Measurements from ENCODE around the gene OGG1. TPM values are rescaled to one million over a fixed set of nuclear protein-coding genes. Genes with fewer than 3 reads are reported as not detected.

Gene OGG1
- total and polyA plus RNA-seq, 10 of the 15 experiments (the other 5 are each of a cell fraction or from before 2014, with no cell fraction given): 4.8 to 38.8 (median 27.2) TPM

- POLR2A ChIA-PET: no interaction called here
- BruUV-seq (replicated peaks): no TSS peak
These were observed 7.7 kb downstream of the OGG1 start for GRCh38 chr3:9757427-9757826.

More at GRCh38 chr3:9757427-9757826, 7.7 kb downstream of the OGG1 start:
- H3K27me3 ChIP-seq (replicated peaks in 1 of 2; ENCODE audit: control insufficient read depth in 2 of 2, insufficient read depth in 2 of 2, low read length in 1 of 2): no peaks in the 10 kb centered on the region
- ATAC-seq: no peak
- RAD21 ChIA-PET (ENCODE audit: unreplicated experiment): no interaction called here
- no peak overlapping the region for H2AFZ ChIP-seq (ENCODE audit: control insufficient read depth, low read depth, low read length)
- TF ChIP-seq RAD51 (IDR thresholded peaks at IDR 0.05) (no peak), MEF2B (IDR thresholded peaks at IDR 0.05; ENCODE audit: partially characterized antibody, poor library complexity, severe bottlenecking) (no peak), POLR2AphosphoS5 (IDR thresholded peaks at IDR 0.05; ENCODE audit: low read length) (no peak), RCOR1 (conservative IDR thresholded peaks at IDR 0.05; ENCODE audit: low read depth, low read length) (no peak), NBN (IDR thresholded peaks at IDR 0.05) (no peak), ETV6 (conservative IDR thresholded peaks at IDR 0.05 in 1 of 2, IDR thresholded peaks at IDR 0.05 in 1 of 2; ENCODE audit: borderline replicate concordance in 1 of 2, low read depth in 1 of 2) (no peak), CREM (IDR thresholded peaks at IDR 0.05; ENCODE audit: low read depth) (no peak), TCF3 (IDR thresholded peaks at IDR 0.05; ENCODE audit: borderline replicate concordance, insufficient read depth, low read depth, low read length) (no peak), ASH2L (IDR thresholded peaks at IDR 0.05; ENCODE audit: borderline replicate concordance, low read depth) (no peak), POLR2AphosphoS2 (IDR thresholded peaks at IDR 0.05; ENCODE audit: low read depth, low read length) (no peak), TCF12 (IDR thresholded peaks at IDR 0.05; ENCODE audit: low read depth, low read length) (no peak), CHD1 (IDR thresholded peaks at IDR 0.05; ENCODE audit: low read depth, low read length) (no peak), IRF4 (IDR thresholded peaks at IDR 0.05; ENCODE audit: low read depth, low read length) (no peak), ESRRA (IDR thresholded peaks at IDR 0.05; ENCODE audit: low read length) (no peak), CEBPZ (IDR thresholded peaks at IDR 0.05; ENCODE audit: low read depth, low read length) (no peak), HDGF (IDR thresholded peaks at IDR 0.05) (no peak)
- WGBS (ENCODE audit: insufficient coverage, insufficient replicate concordance, low lambda C conversion rate, missing lambda C conversion rate): 83% methylated on average over 12 of the region's 13 CpGs
- no peak overlapping the region for H3K4me3 ChIP-seq
- H3K9ac ChIP-seq (ENCODE audit: control insufficient read depth, insufficient read depth, low read length): no peak overlapping the region
- in situ Hi-C loops (cut with MboI) (no loop called here), intact Hi-C loops (cut with micrococcal nuclease; ENCODE audit: unreplicated experiment) (no loop called here)
- H4K20me1 ChIP-seq (ENCODE audit: control insufficient read depth, insufficient read depth): no peaks in the 10 kb centered on the region
- DNase-seq (ENCODE audit: low read depth, low spot score): no peak
- SMC1A ChIA-PET (ENCODE audit: uncharacterized antibody, unreplicated experiment): no interaction called here
- H3K36me3 ChIP-seq (ENCODE audit: control insufficient read depth in 2 of 2, insufficient read depth in 2 of 2, low read length in 1 of 2): peaks cover 2 to 5% of the 10 kb centered on the region in 2 experiments; a peak in 3 of 4 replicates
- no peak overlapping the region for H3K27ac ChIP-seq (ENCODE audit: control insufficient read depth, insufficient read depth)
- CTCF ChIA-PET: no interaction called here
- H3K9me3 ChIP-seq (replicated peaks; ENCODE audit: control insufficient read depth, insufficient read depth, low read length): no peaks in the 10 kb centered on the region
- no peaks in the 10 kb centered on the region for H3K79me2 ChIP-seq (ENCODE audit: control insufficient read depth, insufficient read depth, low read length)
- H3K4me1 ChIP-seq (ENCODE audit: control insufficient read depth, insufficient read depth, low read length): peaks cover 6% of the 10 kb centered on the region
- no peak for FAIRE-seq
- H3K4me2 ChIP-seq (ENCODE audit: control insufficient read depth, insufficient read depth): no peak overlapping the region

All from GM12878 (cell line).